GM23338 (cell line): ENCODE measurements around the gene KDM6B. TPM values are rescaled to one million over a fixed set of nuclear protein-coding genes. Genes with fewer than 3 reads are reported as not detected.

Experiments
- ATAC-seq: fragments of 200-7000 bp; cut with Tn5 transposase; 3 replicates; pipeline ENCODE4 v1.9.1; 2020
- DNase-seq: peaks from one replicate; pipeline ENCODE4 v3.0.0-alpha.2; 2015; ENCODE audit warnings: low spot score
- H2AFZ ChIP-seq: fragments of 200-600 bp; sonication (generic); 2 replicates; pipeline ENCODE4 v1.8.0; 2016; ENCODE audit warnings: antibody characterized with exemption, mild to moderate bottlenecking, moderate library complexity
- H3F3A ChIP-seq: fragments of 200-600 bp; sonication (generic); replicated peaks from 2 replicates; pipeline ENCODE4 v1.8.0; 2017; ENCODE audit warnings: antibody characterized with exemption, mixed run types, low read depth
- H3K27ac ChIP-seq: fragments of 200-600 bp; sonication (generic); 2 replicates; pipeline ENCODE4 v1.6.1; 2016; ENCODE audit warnings: low read depth
- H3K27me3 ChIP-seq: fragments of 200-600 bp; sonication (generic); 2 replicates; pipeline ENCODE4 v1.8.0; 2016; ENCODE audit warnings: mild to moderate bottlenecking, mixed run types, moderate library complexity; ENCODE audit not compliant: insufficient read depth
- H3K36me3 ChIP-seq: fragments of 200-600 bp; sonication (generic); 2 replicates; pipeline ENCODE4 v1.8.0; 2016; ENCODE audit warnings: mild to moderate bottlenecking; ENCODE audit not compliant: insufficient read depth
- H3K4me1 ChIP-seq: fragments of 200-600 bp; sonication (generic); 2 replicates; pipeline ENCODE4 v1.8.0; 2016; ENCODE audit warnings: mild to moderate bottlenecking, moderate library complexity; ENCODE audit not compliant: insufficient read depth
- H3K4me2 ChIP-seq: fragments of 200-600 bp; sonication (generic); 2 replicates; pipeline ENCODE4 v1.7.1; 2017; ENCODE audit warnings: mixed run types
- H3K4me3 ChIP-seq: fragments of 200-600 bp; sonication (generic); 2 replicates; pipeline ENCODE4 v1.6.1; 2016; ENCODE audit warnings: mixed run types
- H3K79me2 ChIP-seq: fragments of 200-600 bp; sonication (generic); replicated peaks from 2 replicates; pipeline ENCODE4 v1.8.0; 2017; ENCODE audit warnings: mild to moderate bottlenecking; ENCODE audit not compliant: insufficient read depth
- H3K9me2 ChIP-seq: fragments of 200-600 bp; sonication (generic); 2 replicates; pipeline ENCODE4 v1.8.0; 2017; ENCODE audit not compliant: insufficient read depth
- H4K20me1 ChIP-seq: fragments of 200-600 bp; sonication (generic); replicated peaks from 2 replicates; pipeline ENCODE4 v1.8.0; 2017; ENCODE audit warnings: mild to moderate bottlenecking; ENCODE audit not compliant: insufficient read depth
- H3K27ac Mint-ChIP-seq: 2 replicates; pipeline ENCODE4 v1.8.0; 2020; ENCODE audit warnings: inconsistent platforms, mild to moderate bottlenecking, moderate library complexity, mixed read lengths
- H3K27me3 Mint-ChIP-seq: 3 replicates; pipeline ENCODE4 v1.8.0; 2022; ENCODE audit warnings: low read depth, mild to moderate bottlenecking, moderate library complexity, mixed read lengths, inconsistent platforms; ENCODE audit not compliant: insufficient read depth, poor library complexity
- H3K36me3 Mint-ChIP-seq: 3 replicates; pipeline ENCODE4 v1.8.0; 2021; ENCODE audit warnings: low read depth, mild to moderate bottlenecking, inconsistent platforms, moderate library complexity, mixed read lengths
- H3K4me1 Mint-ChIP-seq: 3 replicates; pipeline ENCODE4 v1.8.0; 2020; ENCODE audit warnings: mild to moderate bottlenecking, inconsistent platforms, mixed read lengths
- H3K4me3 Mint-ChIP-seq: 3 replicates; pipeline ENCODE4 v1.8.0; 2021; ENCODE audit warnings: moderate library complexity, mild to moderate bottlenecking, inconsistent platforms, mixed read lengths
- H3K9me3 Mint-ChIP-seq: 3 replicates; pipeline ENCODE4 v1.8.0; 2020; ENCODE audit warnings: moderate library complexity, mild to moderate bottlenecking, inconsistent platforms, mixed read lengths
- ETS1 ChIP-seq: IDR thresholded peaks from 2 replicates; pipeline ENCODE4 v1.6.1; 2016; ENCODE audit warnings: antibody characterized with exemption
- EZH2 ChIP-seq: fragments of 200-600 bp; sonication (generic); IDR thresholded peaks from one replicate; pipeline ENCODE4 v1.8.0; 2017; ENCODE audit warnings: antibody characterized with exemption, mild to moderate bottlenecking, low read depth; ENCODE audit not compliant: unreplicated experiment
- EZH2phosphoT487 ChIP-seq: fragments of 200-600 bp; sonication (generic); IDR thresholded peaks from one replicate; pipeline ENCODE4 v1.8.1; 2018; ENCODE audit warnings: antibody characterized with exemption; ENCODE audit not compliant: unreplicated experiment
- JUNB ChIP-seq: IDR thresholded peaks from one replicate; pipeline ENCODE4 v1.6.1; 2016; ENCODE audit warnings: antibody characterized with exemption; ENCODE audit not compliant: unreplicated experiment
- NANOG ChIP-seq: IDR thresholded peaks from 2 replicates; pipeline ENCODE4 v1.6.1; 2016; ENCODE audit warnings: antibody characterized with exemption, borderline replicate concordance
- REST ChIP-seq: IDR thresholded peaks from one replicate; pipeline ENCODE4 v1.6.1; 2018; ENCODE audit warnings: antibody characterized with exemption; ENCODE audit not compliant: unreplicated experiment
- ZNF114 ChIP-seq: fragments of 250-450 bp; sonication (Bioruptor Pico); IDR thresholded peaks from 2 replicates; pipeline ENCODE4 v1.5.0; 2020; ENCODE audit warnings: mild to moderate bottlenecking, moderate library complexity
- ZNF331 ChIP-seq: fragments of 250-450 bp; sonication (Bioruptor Pico); IDR thresholded peaks from 2 replicates; pipeline ENCODE4 v1.5.0; 2020; ENCODE audit warnings: low read depth, mild to moderate bottlenecking, moderate library complexity
- polyA plus RNA-seq: library from polyadenylated mRNA; unstranded; fragments of >200 nt; fragmentation: Nextera tagmentation; extraction: Ambion mirVana; gene quantifications from 2 replicates; pipeline ENCODE4 v1.2.1, GENCODE V29; 2016
- total RNA-seq: library from RNA; depleted of rRNA; stranded (reverse); fragments of >200 nt; shearing (Covaris generic); gene quantifications from 2 replicates; pipeline ENCODE4 v1.2.3, GENCODE V29; 2014
- TF ChIP-seq, protein P1 (sequence below), 2 experiments: fragments of 200-600 bp in 1 of 2; sonication (generic) in 1 of 2; conservative IDR thresholded peaks; 2 replicates each; pipeline versions ENCODE4 v1.5.1 to v1.6.1; 2016 to 2017; ENCODE audit warnings: antibody characterized with exemption in 2 of 2, low read depth in 2 of 2, mild to moderate bottlenecking in 2 of 2, moderate library complexity in 1 of 2

Gene KDM6B
- total and polyA plus RNA-seq, 2 experiments from 2014 or later = 1.1 to 1.4 TPM

GRCh38 chr17:7849751-7850504 lies 15.9 kb downstream of the KDM6B start:
- no peaks in the 10 kb centered on the region; the same call in 2 of the 3 replicates for H3K36me3 Mint-ChIP-seq
- Histone ChIP-seq H3K36me3 (no peaks in the 10 kb centered on the region; the same call in 1 of the 2 replicates), H4K20me1 (no peaks in the 10 kb centered on the region; the same call in 1 of the 2 replicates), H3K27me3 (peaks cover 86% of the 10 kb centered on the region), H3K79me2 (no peaks in the 10 kb centered on the region), H3K4me3 (no peak overlapping the region), H3K4me1 (peaks cover 20% of the 10 kb centered on the region), H3K4me2 (no peak overlapping the region), H2AFZ (no peak overlapping the region), H3K9me2 (no peaks in the 10 kb centered on the region), H3F3A (0 out of 2 replicates have a peak, but pooled peaks cover 11% of the 10 kb centered on the region), H3K27ac (no peak overlapping the region)
- no peak for ATAC-seq
- DNase-seq = no peak
- peaks cover 32% of the 10 kb centered on the region for H3K27me3 Mint-ChIP-seq
- no peak overlapping the region for H3K4me3 Mint-ChIP-seq
- TF ChIP-seq EZH2 (no peak), ETS1 (no peak), ZNF114 (CRISPR knock-in tag) (no peak), NANOG (no peak), JUNB (no peak), EZH2phosphoT487 (no peak), REST (no peak), ZNF331 (no peak)
- TF ChIP-seq, protein P1, sequence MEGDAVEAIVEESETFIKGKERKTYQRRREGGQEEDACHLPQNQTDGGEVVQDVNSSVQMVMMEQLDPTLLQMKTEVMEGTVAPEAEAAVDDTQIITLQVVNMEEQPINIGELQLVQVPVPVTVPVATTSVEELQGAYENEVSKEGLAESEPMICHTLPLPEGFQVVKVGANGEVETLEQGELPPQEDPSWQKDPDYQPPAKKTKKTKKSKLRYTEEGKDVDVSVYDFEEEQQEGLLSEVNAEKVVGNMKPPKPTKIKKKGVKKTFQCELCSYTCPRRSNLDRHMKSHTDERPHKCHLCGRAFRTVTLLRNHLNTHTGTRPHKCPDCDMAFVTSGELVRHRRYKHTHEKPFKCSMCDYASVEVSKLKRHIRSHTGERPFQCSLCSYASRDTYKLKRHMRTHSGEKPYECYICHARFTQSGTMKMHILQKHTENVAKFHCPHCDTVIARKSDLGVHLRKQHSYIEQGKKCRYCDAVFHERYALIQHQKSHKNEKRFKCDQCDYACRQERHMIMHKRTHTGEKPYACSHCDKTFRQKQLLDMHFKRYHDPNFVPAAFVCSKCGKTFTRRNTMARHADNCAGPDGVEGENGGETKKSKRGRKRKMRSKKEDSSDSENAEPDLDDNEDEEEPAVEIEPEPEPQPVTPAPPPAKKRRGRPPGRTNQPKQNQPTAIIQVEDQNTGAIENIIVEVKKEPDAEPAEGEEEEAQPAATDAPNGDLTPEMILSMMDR (conservative IDR thresholded peaks at IDR 0.05; ENCODE audit: low read depth in 2 of 2) = no peak
- H3K9me3 Mint-ChIP-seq = no peaks in the 10 kb centered on the region; the same call in 2 of the 3 replicates
- no peak overlapping the region for H3K27ac Mint-ChIP-seq
- peaks cover 27% of the 10 kb centered on the region for H3K4me1 Mint-ChIP-seq
